ENCODE measurements around the gene LRFN2.

Gene LRFN2

DNA sequence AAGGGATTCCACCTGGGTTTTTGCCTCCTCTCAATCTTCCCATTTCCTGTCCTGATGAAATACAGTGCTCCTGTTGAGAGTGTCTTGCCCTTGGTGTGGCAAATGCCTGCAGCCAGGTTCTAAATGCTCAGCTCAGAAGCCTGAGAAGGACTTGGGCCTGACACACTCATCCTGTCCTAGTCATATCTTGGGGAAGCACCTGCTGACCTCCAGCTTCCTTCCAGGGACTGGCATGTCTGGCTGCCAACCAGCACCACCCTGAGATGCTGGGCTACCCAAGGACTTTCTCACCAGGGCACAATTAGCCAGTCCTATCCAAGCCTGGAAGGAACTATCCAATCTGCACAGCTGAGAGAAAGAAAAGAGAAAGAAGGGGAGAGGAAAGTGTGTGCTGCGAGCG is 43.4 kb downstream of the LRFN2 start:
- no peak for DNase-seq (ENCODE audit: low spot score)

DNA sequence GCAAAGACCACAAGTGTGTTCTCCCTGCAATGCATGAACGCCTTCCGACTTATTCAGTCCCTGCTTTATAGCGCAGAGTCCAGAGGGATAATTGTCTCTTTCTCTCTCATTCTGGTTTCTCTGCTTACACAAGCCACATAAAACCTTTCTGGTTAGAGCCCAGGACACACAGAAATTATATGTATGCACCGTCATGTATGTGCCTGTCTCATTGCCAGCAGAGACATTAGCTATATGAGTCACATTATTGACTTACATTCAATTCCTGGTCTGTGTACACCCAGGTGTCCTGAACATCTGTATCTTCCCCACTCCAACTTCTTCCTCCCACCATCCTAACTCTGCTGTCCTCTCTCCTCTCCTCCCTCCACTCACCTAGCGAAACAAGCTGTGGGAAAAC is 44.0 kb downstream of the LRFN2 start:
- DNase-seq (ENCODE audit: low spot score) = no peak

DNA sequence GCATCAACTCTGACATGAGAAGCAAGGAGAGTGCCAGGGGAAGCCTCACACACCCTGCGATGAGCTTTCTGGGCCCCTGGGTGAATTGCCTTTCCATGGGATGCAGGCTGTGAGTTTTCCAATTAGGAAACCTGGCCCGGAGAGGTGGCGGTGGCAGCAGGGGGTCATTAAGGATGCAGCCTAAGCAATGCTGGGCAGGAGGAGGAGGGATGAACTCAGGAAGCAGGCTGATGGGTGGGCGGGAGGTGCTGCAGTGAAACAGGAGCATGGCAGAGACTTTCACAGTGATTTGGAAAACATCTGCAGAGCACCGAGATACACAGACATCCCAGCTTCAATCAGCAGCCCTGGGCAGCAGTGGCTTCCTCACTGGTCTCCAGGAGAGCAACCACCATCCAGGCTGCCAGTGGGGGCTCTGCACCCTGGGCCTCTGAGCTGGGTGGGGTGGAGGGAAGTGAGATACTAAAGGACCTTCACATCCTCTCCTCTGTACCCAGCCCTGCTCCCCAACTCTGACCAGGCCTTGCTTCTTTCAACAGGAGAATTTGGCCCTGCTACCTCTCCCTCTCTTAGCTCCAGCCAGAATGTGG is 44.9 kb downstream of the LRFN2 start:
- DNase-seq (ENCODE audit: low spot score) = no peak

DNA sequence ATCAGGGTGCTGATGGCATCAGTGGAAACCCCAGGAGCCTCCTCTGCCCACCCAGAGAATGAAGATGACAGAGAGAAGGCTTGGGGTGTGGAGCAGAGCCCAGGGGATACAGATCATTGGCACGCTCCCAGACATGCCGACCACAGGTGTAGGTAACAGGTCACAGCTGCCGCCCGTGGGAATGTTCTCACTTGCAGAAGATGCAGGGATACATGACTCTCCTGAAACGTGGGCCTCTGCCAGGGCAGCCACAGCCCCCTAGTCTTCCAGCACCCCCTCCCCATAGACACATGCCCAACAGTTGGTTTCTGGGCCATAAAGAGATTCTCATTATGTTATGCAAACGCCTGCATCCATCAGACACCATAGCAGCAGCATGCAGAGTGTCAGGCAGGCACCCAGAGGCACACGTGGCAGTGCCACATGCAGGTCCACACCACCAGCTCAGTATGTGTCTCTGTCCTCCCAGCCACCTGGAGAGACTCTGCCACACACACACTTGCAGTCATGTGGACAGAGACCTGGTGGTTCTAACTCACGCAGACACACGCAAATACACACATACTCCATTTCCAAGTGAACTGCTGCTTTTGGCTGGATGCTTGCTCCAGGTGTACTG is 45.5 kb downstream of the LRFN2 start:
- no peak for DNase-seq (ENCODE audit: low spot score)

DNA sequence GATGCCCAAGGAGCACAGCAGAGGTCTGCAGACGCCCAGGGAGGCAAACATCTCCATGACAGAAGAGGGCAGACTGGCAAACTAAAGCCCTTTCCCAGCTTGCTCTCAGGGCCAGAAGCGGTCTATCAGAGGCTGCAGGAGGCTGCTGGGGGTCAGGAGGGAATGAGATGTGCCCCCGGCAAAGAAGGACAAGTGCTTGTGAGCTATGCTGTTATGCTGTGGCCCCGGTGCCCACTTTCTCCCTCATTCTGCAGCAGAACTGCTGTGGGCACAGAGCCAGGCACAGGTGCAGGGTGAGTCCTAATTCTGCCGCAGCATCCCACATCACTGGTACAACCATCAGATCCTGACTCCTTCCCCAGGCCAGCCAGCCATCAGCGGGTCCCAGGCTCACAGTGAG is 46.4 kb downstream of the LRFN2 start:
- no peak for DNase-seq (ENCODE audit: low spot score)

DNA sequence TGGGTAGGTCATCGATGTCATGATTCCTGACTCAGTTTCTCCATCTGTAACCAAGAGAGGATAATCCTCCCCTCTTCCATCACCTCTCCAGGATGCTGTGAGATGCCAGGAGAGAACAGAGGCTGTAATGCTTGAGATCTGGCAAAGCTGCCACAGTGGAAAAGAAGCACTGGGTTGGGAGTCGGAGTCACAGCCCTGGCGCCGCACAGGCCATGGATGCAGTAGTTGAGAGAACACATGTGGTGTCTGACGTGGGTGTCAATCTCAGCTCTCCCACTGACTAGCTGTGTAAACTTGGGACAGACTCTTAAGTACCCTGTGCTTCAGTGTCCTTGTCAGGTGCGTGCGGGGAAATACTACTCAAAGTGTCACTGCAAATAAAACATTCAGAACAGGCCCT is 47.3 kb downstream of the LRFN2 start:
- DNase-seq (ENCODE audit: low spot score) = no peak

DNA sequence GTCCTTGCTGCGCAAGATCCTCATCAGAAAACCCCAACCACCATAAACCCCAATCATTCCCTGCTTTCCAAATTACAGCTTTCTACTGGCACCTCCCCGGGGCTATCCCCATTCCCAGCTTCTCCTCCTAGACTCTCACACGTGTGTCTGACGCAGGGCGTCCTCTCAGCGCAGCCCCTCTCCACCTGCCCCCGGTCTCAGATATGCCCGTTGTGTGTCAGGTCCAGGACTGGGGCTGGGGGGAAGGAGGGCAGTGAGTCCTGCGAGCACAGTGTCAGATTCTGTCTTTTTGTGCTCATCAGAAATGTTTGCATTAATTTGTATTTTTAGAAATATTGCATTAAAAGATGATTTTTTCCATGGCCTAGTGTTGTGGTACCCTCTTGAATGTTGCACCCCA is 48.6 kb downstream of the LRFN2 start:
- no peak for DNase-seq (ENCODE audit: low spot score)

DNA sequence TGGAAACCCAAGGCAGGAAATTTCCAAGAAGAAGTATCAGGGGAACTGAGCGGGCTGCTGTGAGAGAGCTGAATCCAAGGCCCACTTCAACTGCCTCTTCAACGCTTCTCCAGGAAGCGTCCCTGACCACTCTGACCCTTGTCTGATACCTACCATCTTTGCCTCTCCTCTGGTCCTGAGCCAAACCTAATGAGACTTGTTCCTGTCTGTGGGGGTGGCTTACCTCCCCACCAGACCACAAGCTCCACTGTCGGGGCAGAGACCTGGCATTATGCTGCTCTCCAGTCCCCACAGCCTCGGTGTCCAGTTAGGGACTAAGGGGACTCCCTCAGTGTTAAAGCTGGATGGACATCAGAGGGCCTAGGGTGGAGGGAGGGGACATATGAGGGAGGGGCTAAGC is 49.7 kb downstream of the LRFN2 start:
- DNase-seq (ENCODE audit: low spot score) = no peak

DNA sequence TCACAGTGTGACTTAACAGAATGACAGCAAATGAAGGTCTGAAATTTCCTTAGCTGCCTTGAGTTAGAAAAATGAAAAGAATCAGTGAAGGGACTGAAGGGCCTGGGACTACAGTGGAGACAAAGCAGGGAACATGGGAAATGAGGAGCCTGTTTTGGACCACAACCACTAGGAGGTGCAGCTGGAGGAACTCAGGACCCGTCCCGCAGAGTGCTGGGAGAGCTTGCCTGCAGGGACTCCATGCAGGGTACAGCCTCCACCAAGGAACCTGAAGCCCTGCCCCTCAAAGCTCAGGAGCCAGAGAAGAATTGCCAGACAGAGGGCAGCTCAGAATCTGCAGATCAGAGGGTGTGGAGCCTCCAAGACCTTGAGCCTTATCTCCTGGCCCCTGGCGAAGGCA is 50.7 kb downstream of the LRFN2 start:
- DNase-seq (ENCODE audit: low spot score) = no peak

DNA sequence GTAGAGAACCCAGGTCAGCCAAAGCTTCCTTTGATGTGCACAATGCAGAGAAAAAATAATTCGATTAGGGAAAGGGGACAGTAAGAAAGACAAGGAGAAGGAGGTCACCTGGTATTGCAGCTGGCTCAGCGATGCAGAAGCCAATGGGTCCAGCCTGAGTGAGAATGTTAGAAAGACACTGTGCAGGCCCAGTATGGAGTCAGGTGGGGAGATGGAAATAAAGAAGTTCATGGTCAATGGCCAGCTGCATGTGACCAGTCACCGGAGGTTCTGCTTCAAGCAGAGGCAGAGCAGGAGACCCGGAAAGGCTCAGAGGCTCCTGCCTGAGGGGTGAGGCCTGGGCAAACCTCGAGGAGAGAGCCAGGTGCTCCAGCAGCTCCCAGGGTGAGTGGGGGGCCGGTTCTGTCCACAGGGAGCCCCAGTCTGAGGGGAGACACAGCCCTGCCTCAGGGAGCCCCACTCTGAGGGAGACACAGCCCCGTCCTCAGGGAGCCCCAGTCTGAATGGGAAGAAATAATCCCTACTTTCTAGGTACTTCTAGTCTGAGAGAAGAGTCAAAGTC is 51.3 kb downstream of the LRFN2 start:
- DNase-seq (ENCODE audit: low spot score) = no peak

DNA sequence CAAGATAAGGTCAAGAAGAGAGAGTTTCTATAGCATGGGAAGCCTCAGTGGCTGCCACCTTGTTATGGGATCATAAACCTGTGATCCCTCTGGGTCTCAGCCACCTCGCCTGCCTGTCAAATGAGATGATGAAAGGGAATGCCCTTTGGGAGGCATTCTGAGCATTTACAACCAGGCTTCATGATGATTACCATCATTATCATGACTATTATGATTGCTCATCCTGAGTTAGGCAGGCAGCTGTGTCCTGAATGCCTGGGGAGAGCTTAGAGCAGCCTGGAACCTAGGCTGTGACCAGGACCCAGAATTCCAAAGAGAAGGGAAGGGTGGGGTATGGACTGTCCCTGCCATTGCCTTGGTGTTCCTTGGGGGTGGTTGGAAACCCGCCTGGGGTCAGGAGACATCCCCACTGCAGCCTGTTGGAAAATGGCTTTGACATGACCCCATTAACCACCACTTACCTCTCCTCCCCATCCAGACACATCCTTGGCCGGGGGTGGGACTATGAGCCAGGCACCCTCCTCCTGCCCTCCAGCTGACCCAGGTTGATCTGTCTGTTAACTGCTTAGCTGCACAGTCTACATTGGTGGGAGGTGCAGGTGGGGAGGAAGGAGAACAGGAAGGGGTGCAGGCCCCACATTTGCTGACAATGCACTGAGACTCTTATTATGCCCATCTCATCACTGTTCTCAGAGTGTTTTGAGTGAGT is 51.9 kb downstream of the LRFN2 start:
- no peak for DNase-seq (ENCODE audit: low spot score)

DNA sequence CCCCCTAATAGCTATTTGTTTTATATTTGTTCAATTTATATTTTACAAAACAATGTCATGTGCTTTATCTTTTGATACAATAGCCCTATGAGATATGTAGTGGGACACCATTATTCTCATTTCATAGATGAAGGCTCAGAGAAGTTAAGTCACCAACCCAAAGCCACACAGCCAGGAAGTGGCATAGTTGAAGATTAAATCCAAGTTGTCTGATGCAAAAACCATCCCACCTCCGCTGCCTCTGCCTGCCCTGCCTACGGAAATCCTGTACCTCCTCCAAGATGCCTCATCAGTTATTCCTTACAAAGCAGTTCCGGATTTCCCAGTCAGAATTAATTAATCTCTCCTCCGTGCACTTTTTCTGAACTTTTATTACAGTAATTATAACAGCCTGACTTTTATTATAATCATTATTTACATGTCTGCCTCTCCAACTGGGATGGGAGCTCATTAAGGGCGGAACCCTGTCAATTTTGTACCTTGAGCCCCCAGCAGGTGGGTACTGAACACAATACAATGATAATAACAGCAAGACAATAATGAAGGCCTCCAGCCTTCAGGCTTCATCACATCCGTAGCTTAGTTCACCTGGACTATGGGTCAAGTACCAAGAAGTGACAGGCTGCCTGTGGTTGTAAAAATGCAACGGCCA is 54.7 kb downstream of the LRFN2 start:
- DNase-seq (ENCODE audit: low spot score) = no peak

DNA sequence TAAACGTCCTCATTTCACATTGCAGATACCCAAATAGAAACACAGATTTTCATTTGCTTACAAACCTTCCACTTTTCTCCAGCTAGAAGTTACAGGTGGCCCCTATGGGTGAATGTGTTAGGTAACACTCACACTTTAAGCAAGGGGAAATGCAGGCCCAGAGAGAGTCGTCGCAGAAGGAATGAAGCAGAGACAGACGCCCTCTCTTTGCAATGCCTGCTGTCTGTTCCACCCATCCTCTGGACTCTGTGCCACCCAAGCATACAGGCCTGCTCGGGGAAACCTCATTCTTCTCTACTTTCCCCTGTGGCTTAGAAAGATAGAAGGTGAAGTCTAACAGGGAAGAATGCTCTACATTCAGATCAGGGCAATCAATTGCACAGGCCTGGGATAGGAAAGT is 57.2 kb downstream of the LRFN2 start:
- DNase-seq (ENCODE audit: low spot score) = no peak

DNA sequence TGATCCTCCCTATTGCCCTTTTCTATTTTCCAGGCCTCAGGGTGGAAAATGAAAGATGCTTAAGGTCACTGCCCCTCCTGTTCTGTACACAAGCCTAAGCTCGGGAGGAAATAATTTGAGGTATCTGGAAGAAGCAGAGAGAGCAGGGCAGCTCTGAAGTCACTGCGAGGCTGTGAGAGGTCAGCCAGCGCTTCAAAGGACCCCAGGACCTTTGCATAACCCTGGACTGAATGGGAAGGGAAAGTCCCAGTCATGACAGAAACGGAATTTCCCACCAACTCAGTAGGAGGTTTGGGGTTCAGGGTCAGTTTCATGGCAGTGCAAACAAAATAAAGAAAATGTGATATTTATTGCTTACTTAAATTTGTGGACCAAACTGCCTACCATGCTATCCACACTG is 58.1 kb downstream of the LRFN2 start:
- no peak for DNase-seq (ENCODE audit: low spot score)

DNA sequence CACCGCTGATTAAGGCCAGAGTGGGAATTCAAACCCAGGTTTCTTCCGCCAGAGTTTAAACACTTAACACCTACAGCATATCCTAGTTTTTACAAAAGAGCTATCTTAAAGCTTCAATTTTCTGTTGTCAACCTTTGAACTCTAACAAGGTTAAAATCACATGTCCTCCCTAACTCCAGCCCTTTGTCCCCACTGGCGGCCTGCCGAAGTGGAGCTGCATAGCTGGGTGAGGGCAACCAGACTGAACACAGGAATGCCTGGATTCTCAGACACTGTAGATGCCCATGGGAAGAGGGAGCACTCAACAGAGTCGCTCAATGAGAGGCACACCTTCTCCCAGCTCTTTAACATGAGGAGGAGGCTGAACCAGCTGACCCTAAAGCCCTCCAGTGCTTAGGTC is 59.1 kb downstream of the LRFN2 start:
- no peak for DNase-seq (ENCODE audit: low spot score)

DNA sequence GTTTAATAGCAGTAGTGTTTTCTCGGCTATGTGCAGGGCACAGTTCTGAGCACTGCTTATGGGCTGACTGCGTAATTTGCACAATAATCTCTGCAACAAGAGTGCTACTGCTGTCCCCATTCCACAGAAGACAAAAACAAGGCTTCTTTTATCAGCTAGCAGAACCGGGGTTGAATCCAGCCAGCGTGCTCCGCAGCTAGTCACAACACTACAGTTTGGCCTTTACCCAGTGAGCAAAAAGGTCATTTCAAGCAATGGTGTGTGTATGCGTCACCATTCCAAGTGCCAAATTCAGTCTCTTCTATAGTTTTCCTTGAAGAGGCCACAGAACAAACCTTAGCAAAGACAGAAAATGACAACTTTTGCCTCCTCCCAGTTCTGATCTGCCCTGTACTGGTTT is 61.1 kb downstream of the LRFN2 start:
- DNase-seq (ENCODE audit: low spot score) = no peak

DNA sequence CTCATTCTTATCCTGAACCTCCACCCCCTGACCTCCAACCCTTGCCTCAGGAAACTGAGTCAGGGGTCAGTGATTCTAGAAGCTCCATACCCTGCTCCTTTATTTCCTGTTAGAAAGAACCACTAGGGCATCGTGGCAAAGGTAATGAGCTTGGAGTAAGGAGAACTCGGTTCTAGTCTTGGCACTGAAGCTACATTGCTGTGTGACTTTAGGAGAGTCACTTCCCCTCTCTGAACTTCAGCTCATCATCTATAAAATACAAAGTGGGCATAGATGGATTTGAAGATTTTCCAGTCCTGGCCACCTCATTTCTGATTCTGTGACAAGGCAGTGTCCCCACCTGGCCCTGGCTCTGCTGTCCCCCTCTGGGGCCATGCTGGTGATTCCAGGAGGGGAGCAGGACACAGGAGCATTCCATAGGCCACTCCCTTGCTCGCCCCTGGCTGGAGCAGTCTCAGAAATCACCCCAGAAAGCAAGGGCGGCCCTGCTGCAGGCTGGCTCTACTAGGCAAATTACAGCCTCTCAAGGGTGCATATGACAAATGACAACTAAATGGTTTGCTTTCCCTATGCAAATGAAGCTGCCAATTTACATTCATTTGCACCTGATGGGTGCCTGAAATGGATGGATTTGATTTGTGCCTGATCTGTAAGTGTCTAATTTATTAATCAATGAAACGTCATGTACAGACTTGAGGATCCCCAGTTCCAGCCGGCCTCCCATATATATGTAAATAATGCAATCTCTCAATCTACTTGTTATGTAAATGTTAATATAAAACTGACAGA is 62.2 kb downstream of the LRFN2 start:
- DNase-seq (ENCODE audit: low spot score) = no peak

DNA sequence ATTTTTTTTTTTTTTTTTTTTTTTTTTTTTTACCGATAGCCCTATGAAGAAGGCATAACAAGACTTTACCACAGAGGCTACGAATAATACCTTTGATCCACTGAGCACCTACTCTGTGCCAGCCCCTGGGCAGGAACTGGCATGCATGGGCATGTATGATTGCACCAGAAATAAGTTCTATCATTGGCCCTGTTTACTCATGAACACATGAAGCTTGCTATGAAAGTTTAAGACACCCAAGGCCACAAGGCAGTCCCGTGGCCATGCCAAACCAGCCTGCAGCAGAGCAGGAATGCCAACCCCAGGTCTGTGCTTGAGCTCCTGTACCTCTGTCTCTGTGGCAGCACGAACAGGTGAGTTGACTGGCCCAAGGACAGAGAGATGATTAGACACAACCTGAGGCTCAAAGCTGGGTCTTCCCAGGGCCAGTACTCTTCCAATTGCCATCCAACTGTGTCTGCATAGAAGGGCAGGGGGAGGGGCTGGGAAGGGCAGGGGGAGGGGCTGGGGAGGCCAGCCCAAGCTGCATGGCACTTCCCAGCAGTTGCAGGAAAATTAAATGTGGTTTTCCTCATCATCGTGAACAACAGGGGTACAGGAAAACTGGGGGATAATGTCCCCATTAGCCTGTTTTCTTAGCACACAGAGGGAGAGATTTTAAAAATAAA is 63.5 kb downstream of the LRFN2 start:
- no peak for DNase-seq (ENCODE audit: low spot score)

DNA sequence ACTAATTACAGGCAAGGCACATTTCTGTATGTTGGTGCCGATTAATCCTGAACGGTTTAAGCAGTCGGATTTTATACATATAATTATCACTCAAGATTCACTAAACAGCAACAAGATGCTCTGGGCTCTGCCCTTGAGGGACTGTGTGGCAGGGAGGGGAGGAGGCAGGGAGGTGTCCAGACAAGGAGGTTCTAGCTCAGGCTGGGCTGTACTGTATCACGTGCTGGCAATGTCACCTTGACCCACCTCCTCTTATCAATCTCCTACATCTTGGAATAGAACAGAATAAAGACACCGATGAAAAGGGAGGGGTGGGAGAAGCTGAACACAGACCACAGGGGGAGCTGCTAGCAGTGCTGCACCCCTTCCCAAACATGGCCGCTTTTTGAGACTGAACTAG is 65.7 kb downstream of the LRFN2 start:
- no peak for DNase-seq (ENCODE audit: low spot score)

DNA sequence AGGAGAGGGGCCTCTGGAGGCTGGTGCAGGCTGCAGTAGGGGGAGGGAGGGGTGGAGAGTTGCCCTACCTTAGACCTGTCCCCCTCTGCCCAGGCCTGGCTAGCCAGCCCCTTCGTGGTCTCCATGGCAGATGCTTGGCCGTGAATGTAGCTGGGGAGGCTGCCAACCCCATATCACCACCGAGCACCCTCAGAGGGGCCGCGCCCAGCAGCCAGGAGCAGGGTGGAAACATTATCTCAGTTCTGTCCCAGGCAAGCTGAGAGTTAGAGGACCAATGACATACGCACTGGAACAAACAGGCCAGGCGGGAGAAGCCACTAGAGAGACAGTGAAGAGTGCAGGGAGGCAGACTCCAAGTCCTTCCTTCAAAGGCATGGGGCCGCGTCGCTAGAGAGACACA is 66.5 kb downstream of the LRFN2 start:
- DNase-seq (ENCODE audit: low spot score) = no peak

DNA sequence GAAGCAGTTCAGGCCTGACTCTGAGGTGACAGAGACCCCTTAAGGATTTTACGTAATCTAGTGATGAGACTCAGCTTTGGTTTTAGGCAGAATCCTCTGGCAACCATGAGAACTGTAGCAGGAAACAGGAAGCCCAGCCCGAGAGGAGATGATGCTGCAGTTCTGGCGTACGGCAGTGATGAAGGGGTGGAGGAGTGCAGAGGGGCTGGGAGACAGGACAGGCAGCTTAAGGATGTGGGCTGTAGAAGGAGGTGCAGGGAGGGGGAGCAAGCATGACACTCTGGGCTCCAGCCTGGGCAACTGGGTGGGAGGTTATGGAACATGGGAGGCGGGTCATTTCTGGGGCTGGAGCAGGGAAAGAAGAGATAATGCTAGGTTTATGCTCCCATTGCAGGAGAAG is 67.1 kb downstream of the LRFN2 start:
- no peak for DNase-seq (ENCODE audit: low spot score)

DNA sequence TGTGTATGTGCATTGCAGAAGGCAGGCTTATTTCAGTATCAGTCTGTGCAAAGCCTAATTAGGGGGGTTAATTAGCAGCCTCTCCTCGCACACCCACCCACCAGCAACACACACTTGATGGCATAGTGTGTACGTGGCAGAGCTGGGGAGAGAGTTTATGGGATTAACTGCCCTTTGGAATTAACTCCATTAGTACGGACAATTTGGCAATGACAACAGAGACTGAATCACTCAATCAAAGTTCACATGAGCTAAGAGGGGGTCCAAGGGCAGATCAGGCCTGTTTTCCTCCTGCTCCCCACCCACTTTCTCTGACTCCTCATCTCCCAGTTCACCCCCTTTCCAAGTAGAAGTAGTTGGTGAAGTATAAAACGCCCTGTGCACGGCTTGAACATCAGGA is 69.5 kb downstream of the LRFN2 start:
- no peak for DNase-seq (ENCODE audit: low spot score)

Measured in HuH-7 (cell line).